ENCODE data around the gene TMEM232. TPM values are rescaled to one million over a fixed set of nuclear protein-coding genes. Genes with fewer than 3 reads are reported as not detected.

The TMEM232 gene
- total and polyA plus RNA-seq, 9 of the 15 experiments (the other 6 are each of a cell fraction or from before 2014, with no cell fraction given): 0.09 to 2.2 (median 0.41) TPM

- in situ Hi-C loops (cut with MboI): no loop called here
Measured at GRCh38 chr5:110611817-110612216, 114.7 kb downstream of the TMEM232 start.

More at GRCh38 chr5:110611817-110612216, 114.7 kb downstream of the TMEM232 start:
- ATAC-seq (no peak), FAIRE-seq (no peak), DNase-seq (ENCODE audit: extremely low read depth in 1 of 4, low spot score in 3 of 4) (no peak)
- Histone ChIP-seq H3K79me2 (ENCODE audit: control insufficient read depth, insufficient read depth, low read length) (no peaks in the 10 kb centered on the region), H2AFZ (ENCODE audit: low read depth, low read length) (no peak overlapping the region), H3K4me3 (no peak overlapping the region), H3K4me2 (ENCODE audit: insufficient read depth, low read length) (no peak overlapping the region), H3K9me1 (ENCODE audit: control insufficient read depth, insufficient read depth, low read length) (no peaks in the 10 kb centered on the region), H3K4me1 (replicated peaks in 1 of 2; ENCODE audit: control insufficient read depth in 2 of 2, insufficient read depth in 2 of 2, low read length in 2 of 2) (no peaks in the 10 kb centered on the region), H3K27ac (ENCODE audit: extremely low read depth, low read depth, low read length) (no peak overlapping the region), H3K9ac (ENCODE audit: insufficient read depth in 1 of 2, low read depth in 2 of 2, low read length in 2 of 2) (no peak overlapping the region), H4K20me1 (replicated peaks; ENCODE audit: control insufficient read depth, insufficient read depth, low read length) (no peaks in the 10 kb centered on the region), H3K9me3 (replicated peaks; ENCODE audit: control insufficient read depth, insufficient read depth, low read depth, low read length) (no peaks in the 10 kb centered on the region), H3K36me3 (ENCODE audit: control insufficient read depth, insufficient read depth, low read length) (no peaks in the 10 kb centered on the region), H3K27me3 (ENCODE audit: control insufficient read depth in 2 of 2, insufficient read depth in 2 of 2, low read length in 2 of 2) (no peaks in the 10 kb centered on the region)
- ChIA-PET CTCF (ENCODE audit: low intra/inter-chr PET ratio) (no interaction called here), POLR2A (no interaction called here)
- TF ChIP-seq MYBL2 (IDR thresholded peaks at IDR 0.05; ENCODE audit: low read depth) (no peak), MYBL2 (CRISPR knock-in tag; IDR thresholded peaks at IDR 0.05; ENCODE audit: borderline replicate concordance) (no peak), ZNF57 (CRISPR knock-in tag; IDR thresholded peaks at IDR 0.05) (no peak), ZBTB2 (IDR thresholded peaks at IDR 0.05) (no peak), ZNF253 (CRISPR knock-in tag; conservative IDR thresholded peaks at IDR 0.05) (no peak), ZBTB34 (CRISPR knock-in tag; IDR thresholded peaks at IDR 0.05) (no peak), RAD51 (IDR thresholded peaks at IDR 0.05; ENCODE audit: borderline replicate concordance, low read depth) (no peak)
- intact Hi-C loops (cut with micrococcal nuclease): no loop called here
- 1% methylated on average over 6 of the region's 6 CpGs for WGBS (ENCODE audit: insufficient coverage, low coverage, missing lambda C conversion rate)
- no TSS peak for BruUV-seq (replicated peaks)
